SK-N-SH (cell line): ENCODE results near the gene SYNE2. TPM values are rescaled to one million over a fixed set of nuclear protein-coding genes. Genes with fewer than 3 reads are reported as not detected.

ENCODE experiments used
- CTCF ChIA-PET: fragments of 300-600, 350-600 bp; formaldehyde crosslinking; extraction: SDS; loops from one replicate; lab custom pipeline; 2021; lab: Yijun Ruan, JAX
- POLR2A ChIA-PET: fragments of 350-600 bp; sonication (Branson Sonifier 250); formaldehyde crosslinking; extraction: SDS; loops from one replicate; lab custom pipeline; 2020; ENCODE audit warnings: antibody characterized with exemption, inconsistent platforms; lab: Yijun Ruan, JAX
- DNase-seq: peaks from one replicate; pipeline ENCODE4 v3.0.0; 2012
- H2AFZ ChIP-seq: fragments of 200-600 bp; sonication (generic); 2 replicates; pipeline ENCODE4 v1.8.1; 2016; ENCODE audit warnings: antibody characterized with exemption, mild to moderate bottlenecking, low read depth
- H3F3A ChIP-seq: fragments of 200-600 bp; sonication (generic); replicated peaks from 2 replicates; pipeline ENCODE3; 2016; ENCODE audit warnings: antibody characterized with exemption, mild to moderate bottlenecking; ENCODE audit not compliant: insufficient read depth
- H3K27ac ChIP-seq, 2 experiments: fragments of 200-500 bp in 1 of 2; fragments of 200-600 bp in 1 of 2; sonication (Bioruptor generic) in 1 of 2; sonication (generic), shearing (Covaris generic) in 1 of 2; 2 replicates each; pipeline versions ENCODE4 v1.5.1 to v1.6.1; 2014 to 2016; ENCODE audit warnings: low read depth in 2 of 2, inconsistent platforms in 1 of 2, low read length in 1 of 2, mild to moderate bottlenecking in 1 of 2, mixed read lengths in 1 of 2
- H3K27me3 ChIP-seq: fragments of 200-600 bp; sonication (generic), shearing (Covaris generic); 2 replicates; pipeline ENCODE4 v1.6.1; 2016; ENCODE audit warnings: mixed run types; ENCODE audit not compliant: insufficient read depth
- H3K36me3 ChIP-seq, 2 experiments: fragments of 200-500 bp in 1 of 2; fragments of 200-600 bp in 1 of 2; sonication (Bioruptor generic) in 1 of 2; sonication (generic) in 1 of 2; replicated peaks in 1 of 2; 2 replicates each; pipeline versions ENCODE3 to v1.5.1; 2014 to 2016; ENCODE audit warnings: low read length in 1 of 2, mild to moderate bottlenecking in 1 of 2; ENCODE audit not compliant: insufficient read depth in 2 of 2, control insufficient read depth in 1 of 2
- H3K4me1 ChIP-seq, 2 experiments: fragments of 200-500 bp in 1 of 2; fragments of 200-600 bp in 1 of 2; sonication (Bioruptor generic) in 1 of 2; sonication (generic), shearing (Covaris generic) in 1 of 2; 2 replicates each; pipeline versions ENCODE4 v1.5.1 to v1.6.1; 2014 to 2016; ENCODE audit warnings: low read depth in 1 of 2, low read length in 1 of 2, mixed run types in 1 of 2; ENCODE audit not compliant: insufficient read depth in 2 of 2, control insufficient read depth in 1 of 2
- H3K4me2 ChIP-seq: fragments of 200-600 bp; sonication (generic), shearing (Covaris generic); 2 replicates; pipeline ENCODE4 v1.6.1; 2017; ENCODE audit warnings: mixed run types
- H3K4me3 ChIP-seq, 2 experiments: fragments of 200-500 bp in 1 of 2; fragments of 200-600 bp in 1 of 2; sonication (Bioruptor generic) in 1 of 2; sonication (generic), shearing (Covaris generic) in 1 of 2; 2 replicates each; pipeline versions ENCODE4 v1.5.1 to v1.8.1; 2014 to 2016; ENCODE audit warnings: low read depth in 2 of 2, inconsistent platforms in 1 of 2, low read length in 1 of 2, mild to moderate bottlenecking in 1 of 2, mixed read lengths in 1 of 2, moderate library complexity in 1 of 2
- H3K79me2 ChIP-seq: fragments of 200-600 bp; sonication (generic); 2 replicates; pipeline ENCODE4 v1.8.1; 2017; ENCODE audit warnings: mild to moderate bottlenecking; ENCODE audit not compliant: insufficient read depth
- H3K9ac ChIP-seq: fragments of 200-600 bp; sonication (generic); 2 replicates; pipeline ENCODE4 v1.6.1; 2017; ENCODE audit warnings: mixed run types
- H3K9me2 ChIP-seq: fragments of 200-600 bp; sonication (generic); 2 replicates; pipeline ENCODE4 v1.6.1; 2017; ENCODE audit warnings: mixed run types
- H3K9me3 ChIP-seq: fragments of 200-600 bp; sonication (generic); 2 replicates; pipeline ENCODE4 v1.6.1; 2017; ENCODE audit warnings: mixed run types, mild to moderate bottlenecking, moderate library complexity
- H4K20me1 ChIP-seq: fragments of 200-600 bp; sonication (generic); 2 replicates; pipeline ENCODE4 v1.6.1; 2017; ENCODE audit warnings: mild to moderate bottlenecking, mixed run types; ENCODE audit not compliant: insufficient read depth
- EZH2phosphoT487 ChIP-seq: fragments of 200-600 bp; sonication (generic); IDR thresholded peaks from 2 replicates; pipeline ENCODE4 v1.6.1; 2017; ENCODE audit warnings: low read depth, mixed run types, mild to moderate bottlenecking, antibody characterized with exemption, moderate library complexity, borderline replicate concordance
- FOXJ3 ChIP-seq: sonication (generic); formaldehyde crosslinking; IDR thresholded peaks from 2 replicates; pipeline ENCODE4 v1.5.1; 2020; ENCODE audit warnings: mild to moderate bottlenecking, missing genetic modification reagents
- GATA2 ChIP-seq: sonication (generic); formaldehyde crosslinking; IDR thresholded peaks from 2 replicates; pipeline ENCODE4 v1.5.0; 2020; ENCODE audit warnings: mild to moderate bottlenecking, missing genetic modification reagents
- JUND ChIP-seq: IDR thresholded peaks from 2 replicates; pipeline ENCODE4 v1.4.0; 2012
- MEF2A ChIP-seq: IDR thresholded peaks from 2 replicates; pipeline ENCODE4 v1.4.0; 2012; ENCODE audit warnings: low read depth, borderline replicate concordance
- MXI1 ChIP-seq: IDR thresholded peaks from 2 replicates; pipeline ENCODE4 v1.6.1; 2012; ENCODE audit warnings: mild to moderate bottlenecking, low read depth, low read length, improper control_type of control experiment
- NFIC ChIP-seq: IDR thresholded peaks from 2 replicates; pipeline ENCODE4 v1.4.0; 2012; ENCODE audit warnings: borderline replicate concordance
- NRF1 ChIP-seq: IDR thresholded peaks from 2 replicates; pipeline ENCODE4 v1.6.1; 2012; ENCODE audit warnings: low read depth, mild to moderate bottlenecking, low read length
- PBX3 ChIP-seq: IDR thresholded peaks from 2 replicates; pipeline ENCODE4; 2012
- RAD21 ChIP-seq: IDR thresholded peaks from 2 replicates; pipeline ENCODE4 v1.6.1; 2012; ENCODE audit warnings: mild to moderate bottlenecking, low read length
- RFX5 ChIP-seq: IDR thresholded peaks from 2 replicates; pipeline ENCODE4 v1.6.1; 2012; ENCODE audit warnings: mild to moderate bottlenecking, improper control_type of control experiment, low read length
- SIN3A ChIP-seq: IDR thresholded peaks from 2 replicates; pipeline ENCODE4 v1.6.1; 2012; ENCODE audit warnings: low read depth, mild to moderate bottlenecking, low read length, moderate library complexity, borderline replicate concordance
- TAF1 ChIP-seq: IDR thresholded peaks from 2 replicates; pipeline ENCODE4 v1.6.1; 2012; ENCODE audit warnings: low read depth, mild to moderate bottlenecking, low read length, moderate library complexity, borderline replicate concordance
- TCF12 ChIP-seq: IDR thresholded peaks from 2 replicates; pipeline ENCODE4 v1.4.0; 2012
- TEAD4 ChIP-seq: IDR thresholded peaks from 2 replicates; pipeline ENCODE4 v1.4.0; 2012; ENCODE audit warnings: mild to moderate bottlenecking, borderline replicate concordance; ENCODE audit not compliant: insufficient read depth
- USF1 ChIP-seq: IDR thresholded peaks from 2 replicates; pipeline ENCODE4 v1.4.0; 2012; ENCODE audit warnings: low read depth, borderline replicate concordance
- USF2 ChIP-seq: fragments of 150-350 bp; IDR thresholded peaks from 2 replicates; pipeline ENCODE4 v1.6.1; 2017; ENCODE audit warnings: antibody characterized with exemption, low read length, low read depth, borderline replicate concordance
- YY1 ChIP-seq: IDR thresholded peaks from 2 replicates; pipeline ENCODE4 v1.4.0; 2012; ENCODE audit warnings: low read depth, mild to moderate bottlenecking
- ZBTB33 ChIP-seq: IDR thresholded peaks from 2 replicates; pipeline ENCODE4 v1.4.0; 2012; ENCODE audit warnings: low read depth, borderline replicate concordance
- WGBS: methylation state at CpG from one replicate; pipeline ENCODE4 v1.1.6; 2017; ENCODE audit warnings: low lambda C conversion rate; 5-methylcytosine and 5-hydroxymethylcytosine counted together
- polyA plus RNA-seq, 3 experiments: library from polyadenylated mRNA; depleted of rRNA; stranded (reverse); fragments of >200 nt; gene quantifications; 2 replicates each; pipeline ENCODE4 v1.2.3, GENCODE V29; 2012

Gene SYNE2
- polyA plus RNA-seq, 1 of the 3 experiments (the other 2 are of a cell fraction), result 7.1 TPM

- 91% methylated on average over 7 of the region's 7 CpGs for WGBS
- TF ChIP-seq USF2 (no peak), NFIC (no peak), ZBTB33 (no peak)
- Histone ChIP-seq H3K9me2 (no peaks in the 10 kb centered on the region), H3K79me2 (no peaks in the 10 kb centered on the region; the same call in 1 of the 2 replicates), H3K27ac (no peak overlapping the region), H3K27me3 (no peaks in the 10 kb centered on the region), H3K9ac (no peak overlapping the region), H3K4me3 (no peak overlapping the region), H3K4me2 (no peak overlapping the region), H3K9me3 (no peaks in the 10 kb centered on the region), H4K20me1 (no peaks in the 10 kb centered on the region), H3K36me3 (no peaks in the 10 kb centered on the region), H3K4me1 (peaks cover 1 to 2% of the 10 kb centered on the region in 2 experiments; a peak in 1 of 4 replicates), H2AFZ (no peak overlapping the region), H3F3A (peaks cover 9% of the 10 kb centered on the region)
- no peak for DNase-seq
- POLR2A ChIA-PET, result no interaction called here
- CTCF ChIA-PET, result interaction anchor here (0.6 to 1.4 kb wide), 3 partner anchors 49 to 50 kb away, joined by 3 to 4 read pairs (median 3); partner anchors contain the start of gene SYNE2
These were observed 49.7 kb downstream of the SYNE2 start for GRCh38 chr14:63902375-63902976.

GRCh38 chr14:63904724-63905123 is 51.9 kb downstream of the SYNE2 start:
- Histone ChIP-seq H4K20me1 (no peaks in the 10 kb centered on the region), H3K4me1 (peaks cover 0 to 4% of the 10 kb centered on the region in 2 experiments; a peak in 2 of 4 replicates), H3K9ac (no peak overlapping the region), H3K4me2 (no peak overlapping the region), H3K9me3 (no peaks in the 10 kb centered on the region), H3K36me3 (no peaks in the 10 kb centered on the region), H3K4me3 (no peak overlapping the region), H3K79me2 (no peaks in the 10 kb centered on the region; the same call in 1 of the 2 replicates), H3K27ac (no peak overlapping the region), H3K27me3 (no peaks in the 10 kb centered on the region), H2AFZ (no peak overlapping the region), H3F3A (peaks cover 9% of the 10 kb centered on the region), H3K9me2 (no peaks in the 10 kb centered on the region)
- POLR2A ChIA-PET, result no interaction called here
- DNase-seq, result no peak
- CTCF ChIA-PET, result no interaction called here
- TF ChIP-seq JUND (no peak), PBX3 (no peak), TAF1 (no peak), NFIC (no peak), NRF1 (no peak), SIN3A (no peak), MXI1 (no peak), TCF12 (no peak), MEF2A (no peak), RAD21 (no peak), USF1 (no peak), RFX5 (no peak), EZH2phosphoT487 (no peak), YY1 (no peak), FOXJ3 (CRISPR knock-in tag) (no peak), GATA2 (CRISPR knock-in tag) (no peak), TEAD4 (no peak)
- WGBS, result 96% methylated on average over 2 of the region's 2 CpGs
